Dedifferentiated amniotic fluid mesenchymal stem cell (primary cell): ENCODE results near the gene NEK4.

Experiments
- DNase-seq: peaks from one replicate; pipeline ENCODE4 v3.0.0-alpha.2; 2016; ENCODE audit errors: extremely low spot score

NEK4 gene

GRCh38 chr3:52663098-52663497, 107.6 kb downstream of the NEK4 start:
- DNase-seq = no peak

GRCh38 chr3:52660046-52660445, 110.7 kb downstream of the NEK4 start:
- DNase-seq = no peak
